SK-N-SH treated with all-trans-retinoic acid at 6 μM for 48 hours (cell line): ENCODE results near the gene GAD1.

Experiments used
- ATAC-seq: fragments of 200-7000 bp; cut with Tn5 transposase; 3 replicates; pipeline ENCODE4 v1.9.1; 2020; ENCODE audit warnings: mild to moderate bottlenecking, moderate library complexity
- ARNTL ChIP-seq: fragments of 450-650 bp; formaldehyde crosslinking; IDR thresholded peaks from 2 replicates; pipeline ENCODE4 v1.5.0; 2020; ENCODE audit warnings: low read depth, mild to moderate bottlenecking, moderate library complexity, borderline replicate concordance
- BACH2 ChIP-seq: fragments of 250-450 bp; sonication (Bioruptor Pico); IDR thresholded peaks from 2 replicates; pipeline ENCODE4 v1.9.0; 2021; ENCODE audit warnings: mild to moderate bottlenecking, borderline replicate concordance
- CSDC2 ChIP-seq: fragments of 250-450 bp; sonication (Bioruptor Pico); IDR thresholded peaks from 2 replicates; pipeline ENCODE4 v1.5.0; 2020; ENCODE audit warnings: mild to moderate bottlenecking, moderate library complexity
- CSRNP3 ChIP-seq: fragments of 250-450 bp; sonication (Bioruptor Pico); IDR thresholded peaks from 2 replicates; pipeline ENCODE4 v1.5.1; 2021; ENCODE audit warnings: mild to moderate bottlenecking, moderate library complexity
- GLIS3 ChIP-seq: fragments of 250-450 bp; sonication (Bioruptor Pico); IDR thresholded peaks from 2 replicates; pipeline ENCODE4 v1.5.0; 2020; ENCODE audit warnings: mild to moderate bottlenecking, moderate library complexity
- ISL1 ChIP-seq: fragments of 250-450 bp; sonication (Bioruptor Pico); IDR thresholded peaks from 2 replicates; pipeline ENCODE4 v2.1.2; 2022; ENCODE audit warnings: mild to moderate bottlenecking, moderate library complexity
- OSR1 ChIP-seq: fragments of 250-450 bp; sonication (Bioruptor Pico); IDR thresholded peaks from 2 replicates; pipeline ENCODE4 v1.8.0; 2022; ENCODE audit warnings: moderate library complexity, mild to moderate bottlenecking, inconsistent platforms
- PATZ1 ChIP-seq: fragments of 250-450 bp; sonication (Bioruptor Pico); IDR thresholded peaks from 2 replicates; pipeline ENCODE4 v1.8.0; 2020; ENCODE audit warnings: mild to moderate bottlenecking, moderate library complexity, borderline replicate concordance
- POU6F1 ChIP-seq: fragments of 250-450 bp; sonication (Bioruptor Pico); IDR thresholded peaks from 2 replicates; pipeline ENCODE4 v1.8.0; 2021; ENCODE audit warnings: low read depth, mild to moderate bottlenecking, moderate library complexity, borderline replicate concordance
- PPARA ChIP-seq: fragments of 250-450 bp; sonication (Bioruptor Pico); IDR thresholded peaks from 2 replicates; pipeline ENCODE4 v1.5.0; 2020; ENCODE audit warnings: mild to moderate bottlenecking, borderline replicate concordance
- SNAI2 ChIP-seq: fragments of 250-450 bp; sonication (Bioruptor Pico); IDR thresholded peaks from 2 replicates; pipeline ENCODE4 v1.5.0; 2020; ENCODE audit warnings: mild to moderate bottlenecking, moderate library complexity
- TCF4 ChIP-seq: fragments of 250-450 bp; sonication (Bioruptor Pico); IDR thresholded peaks from 2 replicates; pipeline ENCODE4 v1.8.0; 2021; ENCODE audit warnings: mild to moderate bottlenecking, moderate library complexity, borderline replicate concordance
- TOX ChIP-seq: fragments of 250-450 bp; sonication (Bioruptor Pico); IDR thresholded peaks from 2 replicates; pipeline ENCODE4 v1.8.0; 2021; ENCODE audit warnings: mild to moderate bottlenecking, moderate library complexity, borderline replicate concordance
- ZFP3 ChIP-seq: fragments of 250-450 bp; sonication (Bioruptor Pico); IDR thresholded peaks from 2 replicates; pipeline ENCODE4 v1.5.0; 2020; ENCODE audit warnings: mild to moderate bottlenecking, moderate library complexity
- ZFP30 ChIP-seq: fragments of 450-650 bp; formaldehyde crosslinking; IDR thresholded peaks from 2 replicates; pipeline ENCODE4 v1.5.0; 2022; ENCODE audit warnings: mild to moderate bottlenecking, moderate library complexity
- ZNF565 ChIP-seq: fragments of 450-650 bp; formaldehyde crosslinking; conservative IDR thresholded peaks from 2 replicates; pipeline ENCODE4 v1.5.0; 2020; ENCODE audit warnings: low read depth, mild to moderate bottlenecking, moderate library complexity
- ZNF70 ChIP-seq: fragments of 450-650 bp; formaldehyde crosslinking; IDR thresholded peaks from 2 replicates; pipeline ENCODE4 v1.5.0; 2020; ENCODE audit warnings: mild to moderate bottlenecking, moderate library complexity
- ZNF8 ChIP-seq: fragments of 450-650 bp; formaldehyde crosslinking; IDR thresholded peaks from 2 replicates; pipeline ENCODE4 v1.5.0; 2020; ENCODE audit warnings: mild to moderate bottlenecking, moderate library complexity
- TF ChIP-seq, protein P1 (sequence below): fragments of 250-450 bp; sonication (Bioruptor Pico); IDR thresholded peaks from 2 replicates; pipeline ENCODE4 v1.5.0; 2020; ENCODE audit warnings: mild to moderate bottlenecking, moderate library complexity
- TF ChIP-seq, protein P2 (sequence below): fragments of 250-450 bp; sonication (Bioruptor Pico); IDR thresholded peaks from 2 replicates; pipeline ENCODE4 v1.5.1; 2020; ENCODE audit warnings: low read depth, mild to moderate bottlenecking, moderate library complexity

GAD1 gene

DNA sequence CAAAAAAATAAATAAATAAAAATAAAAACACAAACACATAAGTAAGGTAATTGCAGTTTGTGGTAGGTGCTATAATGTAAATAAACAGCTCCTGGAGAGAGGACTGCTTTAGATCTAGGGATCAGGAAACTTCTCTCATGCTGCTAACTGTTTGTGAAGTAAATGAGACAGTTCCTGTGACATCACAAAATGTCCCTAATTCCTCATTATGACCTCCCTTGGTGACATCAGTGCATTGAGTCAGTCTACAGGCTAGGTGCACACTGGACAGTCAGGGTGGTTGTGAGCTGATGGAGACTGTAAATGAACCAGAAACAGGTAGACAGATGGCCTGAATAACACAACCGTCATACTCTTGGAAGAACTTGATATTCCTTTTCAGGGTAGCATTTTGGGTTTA lies 33.1 kb upstream of the GAD1 start:
- TF ChIP-seq ZFP3 (CRISPR knock-in tag), result no peak
- no peak for TF ChIP-seq ZNF565 (CRISPR knock-in tag)
- no peak for TF ChIP-seq PPARA
- no peak for TF ChIP-seq BACH2 (CRISPR knock-in tag)
- no peak for TF ChIP-seq SNAI2 (CRISPR knock-in tag)
- TF ChIP-seq GLIS3 (CRISPR knock-in tag), result no peak
- no peak for TF ChIP-seq OSR1 (CRISPR knock-in tag)
- no peak for TF ChIP-seq POU6F1 (CRISPR knock-in tag)
- no peak for TF ChIP-seq ZFP30
- TF ChIP-seq CSRNP3 (CRISPR knock-in tag), result no peak
- TF ChIP-seq, protein P1, sequence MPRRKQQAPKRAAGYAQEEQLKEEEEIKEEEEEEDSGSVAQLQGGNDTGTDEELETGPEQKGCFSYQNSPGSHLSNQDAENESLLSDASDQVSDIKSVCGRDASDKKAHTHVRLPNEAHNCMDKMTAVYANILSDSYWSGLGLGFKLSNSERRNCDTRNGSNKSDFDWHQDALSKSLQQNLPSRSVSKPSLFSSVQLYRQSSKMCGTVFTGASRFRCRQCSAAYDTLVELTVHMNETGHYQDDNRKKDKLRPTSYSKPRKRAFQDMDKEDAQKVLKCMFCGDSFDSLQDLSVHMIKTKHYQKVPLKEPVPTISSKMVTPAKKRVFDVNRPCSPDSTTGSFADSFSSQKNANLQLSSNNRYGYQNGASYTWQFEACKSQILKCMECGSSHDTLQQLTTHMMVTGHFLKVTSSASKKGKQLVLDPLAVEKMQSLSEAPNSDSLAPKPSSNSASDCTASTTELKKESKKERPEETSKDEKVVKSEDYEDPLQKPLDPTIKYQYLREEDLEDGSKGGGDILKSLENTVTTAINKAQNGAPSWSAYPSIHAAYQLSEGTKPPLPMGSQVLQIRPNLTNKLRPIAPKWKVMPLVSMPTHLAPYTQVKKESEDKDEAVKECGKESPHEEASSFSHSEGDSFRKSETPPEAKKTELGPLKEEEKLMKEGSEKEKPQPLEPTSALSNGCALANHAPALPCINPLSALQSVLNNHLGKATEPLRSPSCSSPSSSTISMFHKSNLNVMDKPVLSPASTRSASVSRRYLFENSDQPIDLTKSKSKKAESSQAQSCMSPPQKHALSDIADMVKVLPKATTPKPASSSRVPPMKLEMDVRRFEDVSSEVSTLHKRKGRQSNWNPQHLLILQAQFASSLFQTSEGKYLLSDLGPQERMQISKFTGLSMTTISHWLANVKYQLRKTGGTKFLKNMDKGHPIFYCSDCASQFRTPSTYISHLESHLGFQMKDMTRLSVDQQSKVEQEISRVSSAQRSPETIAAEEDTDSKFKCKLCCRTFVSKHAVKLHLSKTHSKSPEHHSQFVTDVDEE, result no peak
- TF ChIP-seq, protein P2, sequence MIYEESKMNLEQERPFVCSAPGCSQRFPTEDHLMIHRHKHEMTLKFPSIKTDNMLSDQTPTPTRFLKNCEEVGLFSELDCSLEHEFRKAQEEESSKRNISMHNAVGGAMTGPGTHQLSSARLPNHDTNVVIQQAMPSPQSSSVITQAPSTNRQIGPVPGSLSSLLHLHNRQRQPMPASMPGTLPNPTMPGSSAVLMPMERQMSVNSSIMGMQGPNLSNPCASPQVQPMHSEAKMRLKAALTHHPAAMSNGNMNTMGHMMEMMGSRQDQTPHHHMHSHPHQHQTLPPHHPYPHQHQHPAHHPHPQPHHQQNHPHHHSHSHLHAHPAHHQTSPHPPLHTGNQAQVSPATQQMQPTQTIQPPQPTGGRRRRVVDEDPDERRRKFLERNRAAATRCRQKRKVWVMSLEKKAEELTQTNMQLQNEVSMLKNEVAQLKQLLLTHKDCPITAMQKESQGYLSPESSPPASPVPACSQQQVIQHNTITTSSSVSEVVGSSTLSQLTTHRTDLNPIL (CRISPR knock-in tag), result no peak
- no peak for TF ChIP-seq ISL1 (CRISPR knock-in tag)
- no peak for TF ChIP-seq CSDC2 (CRISPR knock-in tag)
- no peak for TF ChIP-seq PATZ1
- TF ChIP-seq ZNF70 (CRISPR knock-in tag), result no peak
- TF ChIP-seq ARNTL (CRISPR knock-in tag), result no peak
- no peak for TF ChIP-seq TOX (CRISPR knock-in tag)
- no peak for TF ChIP-seq TCF4 (CRISPR knock-in tag)
- no peak for TF ChIP-seq ZNF8 (CRISPR knock-in tag)
- ATAC-seq, result no peak

DNA sequence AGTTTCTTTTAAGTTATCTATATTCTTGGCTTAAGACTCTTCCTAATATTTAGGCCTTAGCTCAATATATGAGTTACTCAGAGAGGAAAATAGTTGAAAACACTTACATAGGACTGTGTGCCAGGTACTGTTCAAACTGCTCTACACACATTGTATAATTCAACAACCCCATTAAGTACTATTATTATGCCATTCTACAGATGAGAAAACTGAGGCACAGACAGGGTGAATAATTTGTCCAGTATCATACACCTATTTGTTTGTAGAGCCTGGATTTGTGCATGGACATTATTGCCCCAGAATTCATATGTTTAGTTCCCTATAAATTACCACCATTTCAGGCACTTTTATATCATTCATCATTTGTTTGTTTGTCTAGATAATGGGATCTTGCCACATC lies 17.7 kb upstream of the GAD1 start:
- ATAC-seq, result no peak
- TF ChIP-seq BACH2 (CRISPR knock-in tag), result no peak
- no peak for TF ChIP-seq ZNF70 (CRISPR knock-in tag)
- no peak for TF ChIP-seq ZFP30
- TF ChIP-seq TCF4 (CRISPR knock-in tag), result no peak
- TF ChIP-seq, protein P1, result no peak
- TF ChIP-seq ISL1 (CRISPR knock-in tag), result no peak
- TF ChIP-seq POU6F1 (CRISPR knock-in tag), result no peak
- TF ChIP-seq CSDC2 (CRISPR knock-in tag), result no peak
- no peak for TF ChIP-seq PPARA
- no peak for TF ChIP-seq PATZ1
- TF ChIP-seq SNAI2 (CRISPR knock-in tag), result no peak
- no peak for TF ChIP-seq OSR1 (CRISPR knock-in tag)
- no peak for TF ChIP-seq CSRNP3 (CRISPR knock-in tag)
